ACC112 (cell line): Measurements from ENCODE around the gene SMG9.
"Not testable (repeated sequence)": the region's sequence is repeated elsewhere in the genome, so short reads cannot be mapped to it uniquely, and the experiment has no call there.

ENCODE experiments used
- H2AFZ ChIP-seq: fragments of 200-600 bp; sonication (generic); one replicate; pipeline ENCODE4 v1.6.0; 2017; ENCODE audit warnings: antibody characterized with exemption, low read length; ENCODE audit not compliant: unreplicated experiment
- H3K27ac ChIP-seq: fragments of 200-600 bp; sonication (generic); 2 replicates; pipeline ENCODE4 v1.5.1; 2014; ENCODE audit warnings: low read depth, mild to moderate bottlenecking, antibody characterized with exemption, low read length, moderate library complexity
- H3K27me3 ChIP-seq: fragments of 200-600 bp; sonication (generic); 2 replicates; pipeline ENCODE4 v1.6.1; 2014; ENCODE audit warnings: mild to moderate bottlenecking, antibody characterized with exemption, low read length, moderate library complexity, mixed read lengths; ENCODE audit not compliant: insufficient read depth
- H3K36me3 ChIP-seq: fragments of 200-600 bp; sonication (generic); 2 replicates; pipeline ENCODE4 v1.6.1; 2016; ENCODE audit warnings: mild to moderate bottlenecking, antibody characterized with exemption, low read length, moderate library complexity, mixed read lengths; ENCODE audit not compliant: insufficient read depth
- H3K4me1 ChIP-seq: fragments of 200-600 bp; sonication (generic); one replicate; pipeline ENCODE4 v1.6.1; 2016; ENCODE audit warnings: low read length, mixed read lengths; ENCODE audit not compliant: insufficient read depth, unreplicated experiment, control insufficient read depth
- H3K4me3 ChIP-seq: fragments of 200-600 bp; sonication (generic); 2 replicates; pipeline ENCODE4 v1.5.1; 2014; ENCODE audit warnings: mild to moderate bottlenecking, low read depth, low read length
- H3K79me2 ChIP-seq: fragments of 200-600 bp; sonication (generic); one replicate; pipeline ENCODE4 v1.6.0; 2016; ENCODE audit warnings: low read length; ENCODE audit not compliant: control insufficient read depth, unreplicated experiment, insufficient read depth

Gene SMG9

DNA sequence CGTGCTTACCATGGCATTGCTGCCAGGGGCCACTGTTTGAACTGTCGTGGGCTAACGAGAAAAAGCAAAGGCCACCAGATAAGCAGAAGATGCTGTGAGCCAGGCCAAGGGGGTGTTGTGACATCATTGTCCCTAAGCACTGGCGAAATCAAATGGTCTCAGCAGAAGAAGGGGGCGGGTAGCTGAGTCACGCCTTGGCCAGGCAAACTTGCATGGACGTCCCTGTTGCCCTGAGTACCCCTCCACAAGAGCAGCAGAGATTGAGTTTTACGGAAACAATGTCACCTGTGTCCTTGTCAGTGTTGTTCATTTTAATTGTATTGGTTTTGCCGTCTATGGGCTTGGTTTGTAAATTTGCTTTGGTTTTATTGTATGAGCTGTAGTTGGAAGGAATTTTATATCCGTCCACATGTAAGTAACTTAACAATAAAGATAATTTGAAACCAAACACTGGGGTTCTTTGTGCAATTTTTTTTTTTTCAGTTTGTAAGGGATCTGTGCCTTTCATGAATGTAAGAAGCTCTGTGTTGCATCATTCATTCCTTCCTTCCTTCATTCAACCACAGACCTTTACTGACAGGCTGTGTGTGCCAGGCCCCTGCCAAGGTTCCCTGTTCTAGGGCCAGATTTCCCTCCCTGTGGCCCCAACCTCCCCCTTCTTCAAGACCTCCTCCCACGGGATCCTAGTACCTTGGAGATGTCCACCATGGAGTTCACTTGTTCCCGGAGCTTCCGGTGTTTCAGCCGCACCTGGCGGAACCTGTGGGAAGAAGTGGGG, 13.7 kb upstream of the SMG9 start:
- Histone ChIP-seq H3K27me3 (no peaks in the 10 kb centered on the region), H3K4me3 (no peak overlapping the region), H2AFZ (no peak overlapping the region), H3K79me2 (no peaks in the 10 kb centered on the region), H3K27ac (no peak overlapping the region), H3K36me3 (no peaks in the 10 kb centered on the region), H3K4me1 (peaks cover 21% of the 10 kb centered on the region)

DNA sequence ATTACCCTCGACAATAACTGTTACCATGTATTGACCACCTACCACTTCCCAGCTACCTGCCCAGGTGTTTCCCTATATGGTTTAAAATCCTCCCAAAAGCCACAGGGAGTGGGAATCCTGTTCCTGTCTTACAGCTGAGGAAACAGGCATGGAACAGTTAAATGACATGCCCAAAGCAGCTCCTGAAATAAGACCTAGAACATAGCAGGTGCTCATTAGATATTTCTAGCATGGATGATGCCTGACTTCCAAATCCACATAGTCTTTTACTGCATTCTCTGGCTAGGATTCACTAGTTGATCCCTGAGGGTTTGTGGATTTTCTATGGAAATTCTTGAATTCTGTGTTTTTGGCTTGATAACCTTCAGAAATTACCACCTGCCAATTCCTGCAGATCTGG, 13.1 kb upstream of the SMG9 start:
- Histone ChIP-seq H3K4me1 (peaks cover 24% of the 10 kb centered on the region), H3K36me3 (no peaks in the 10 kb centered on the region), H3K4me3 (no peak overlapping the region), H3K27me3 (no peaks in the 10 kb centered on the region), H3K79me2 (no peaks in the 10 kb centered on the region), H2AFZ (no peak overlapping the region), H3K27ac (no peak overlapping the region)

DNA sequence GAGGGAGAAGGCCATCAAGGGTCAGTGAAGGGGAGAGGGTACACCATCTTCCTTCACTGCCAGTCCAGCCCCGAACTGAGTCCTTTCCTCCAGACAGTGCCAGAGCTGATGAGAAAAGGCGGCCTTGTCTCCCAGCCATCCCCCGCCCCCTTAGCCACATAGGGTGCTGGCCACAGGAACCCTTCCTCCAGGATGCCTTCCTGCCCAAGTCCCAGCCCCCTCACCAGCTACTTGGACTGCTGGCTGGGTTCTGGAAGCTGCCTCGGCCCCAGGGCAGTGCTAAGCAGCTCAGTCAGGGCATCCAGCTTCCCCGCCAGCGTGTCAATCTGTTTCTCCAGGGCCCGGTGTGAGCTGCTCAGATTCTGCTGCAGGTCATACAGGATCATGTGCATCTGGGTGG, 12.6 kb upstream of the SMG9 start:
- Histone ChIP-seq H3K79me2 (no peaks in the 10 kb centered on the region), H3K27me3 (no peaks in the 10 kb centered on the region), H2AFZ (no peak overlapping the region), H3K27ac (no peak overlapping the region), H3K4me3 (no peak overlapping the region), H3K4me1 (peaks cover 24% of the 10 kb centered on the region), H3K36me3 (no peaks in the 10 kb centered on the region)

DNA sequence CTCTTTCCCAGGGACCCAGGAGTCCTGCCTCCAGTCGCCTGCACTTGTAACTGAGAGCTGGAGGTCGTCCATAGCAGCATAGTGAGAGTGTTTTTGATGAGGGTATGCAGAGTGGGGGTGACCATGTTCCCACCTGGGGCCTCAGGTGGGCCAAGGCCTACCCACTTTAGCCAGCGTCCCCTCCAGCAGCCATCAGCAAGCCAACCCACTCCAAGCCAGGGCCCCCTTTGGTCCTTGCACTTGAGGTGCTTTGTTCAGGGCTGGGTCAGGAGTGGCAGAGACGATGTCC, 11.9 kb upstream of the SMG9 start:
- H3K4me1 ChIP-seq, result peaks cover 24% of the 10 kb centered on the region
- no peak overlapping the region for H2AFZ ChIP-seq
- no peaks in the 10 kb centered on the region for H3K36me3 ChIP-seq
- no peaks in the 10 kb centered on the region for H3K79me2 ChIP-seq
- H3K4me3 ChIP-seq, result no peak overlapping the region
- H3K27ac ChIP-seq, result no peak overlapping the region
- no peaks in the 10 kb centered on the region for H3K27me3 ChIP-seq

- H2AFZ ChIP-seq, result no peak overlapping the region
- H3K27me3 ChIP-seq, result no peaks in the 10 kb centered on the region
- H3K4me3 ChIP-seq, result no peak overlapping the region
- H3K79me2 ChIP-seq, result no peaks in the 10 kb centered on the region
- peak overlapping the region; percentile 93 for H3K27ac ChIP-seq
- H3K36me3 ChIP-seq, result no peaks in the 10 kb centered on the region
- peaks cover 29% of the 10 kb centered on the region for H3K4me1 ChIP-seq
Observed at GRCh38 chr19:43765109-43765876, 10.5 kb upstream of the SMG9 start.

DNA sequence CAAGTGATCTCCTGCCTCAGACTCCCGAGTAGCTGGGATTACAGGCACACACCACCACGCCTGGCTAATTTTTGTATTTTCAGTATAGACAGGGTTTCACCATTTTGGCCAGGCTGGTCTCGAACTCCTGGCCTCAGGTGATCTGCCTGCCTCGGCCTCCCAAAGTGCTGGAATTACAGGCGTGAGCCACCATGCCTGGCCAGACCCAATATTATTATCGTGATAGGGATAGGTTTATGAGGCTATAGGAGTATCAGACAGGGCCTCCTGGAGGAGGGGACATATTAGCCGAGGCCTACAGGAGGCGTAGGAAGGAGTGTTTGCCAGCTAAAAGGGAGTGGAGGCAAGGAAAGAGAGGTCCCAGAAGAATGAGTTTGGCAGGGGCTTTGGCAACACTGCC, 9.9 kb upstream of the SMG9 start:
- Histone ChIP-seq H3K4me1 (peaks cover 29% of the 10 kb centered on the region), H3K27ac (peak overlapping the region; percentile 93)
- H2AFZ ChIP-seq, H3K79me2 ChIP-seq, H3K36me3 ChIP-seq, H3K27me3 ChIP-seq, H3K4me3 ChIP-seq: not testable (repeated sequence)

DNA sequence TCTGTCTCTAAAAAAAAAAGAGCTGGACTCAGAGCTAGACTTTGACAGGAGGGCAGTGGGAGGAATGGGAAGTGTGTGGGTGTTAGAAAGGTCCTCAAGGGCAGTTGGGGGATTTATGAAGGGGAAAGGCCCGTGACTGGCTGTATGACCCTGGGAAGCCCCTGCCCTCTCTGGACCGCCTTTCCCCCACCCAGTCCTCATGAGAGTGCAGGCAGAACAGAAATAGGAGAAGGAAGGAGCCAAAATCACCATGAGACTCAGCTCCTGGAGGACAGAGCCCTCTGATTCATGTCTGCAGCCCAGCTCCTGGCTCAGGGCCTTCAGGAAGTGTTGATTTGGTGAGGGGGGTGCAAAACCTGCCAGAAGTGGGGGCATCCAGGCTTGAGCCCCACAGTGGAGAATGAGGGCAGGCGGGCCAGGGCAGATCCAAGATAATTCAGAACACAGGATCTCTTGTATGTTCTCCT, 8.7 kb upstream of the SMG9 start:
- Histone ChIP-seq H3K4me1 (peaks cover 36% of the 10 kb centered on the region), H3K79me2 (no peaks in the 10 kb centered on the region), H3K36me3 (no peaks in the 10 kb centered on the region), H3K27me3 (no peaks in the 10 kb centered on the region), H2AFZ (no peak overlapping the region), H3K4me3 (no peak overlapping the region), H3K27ac (peak overlapping the region; percentile 69)

- H3K36me3 ChIP-seq, result no peaks in the 10 kb centered on the region
- peaks cover 41% of the 10 kb centered on the region for H3K4me1 ChIP-seq
- H3K27ac ChIP-seq, result peak overlapping the region; percentile 69
- no peak overlapping the region for H3K4me3 ChIP-seq
- no peaks in the 10 kb centered on the region for H3K79me2 ChIP-seq
- H2AFZ ChIP-seq, result no peak overlapping the region
- H3K27me3 ChIP-seq, result no peaks in the 10 kb centered on the region
Observed at GRCh38 chr19:43762814-43763213, 8.1 kb upstream of the SMG9 start.

DNA sequence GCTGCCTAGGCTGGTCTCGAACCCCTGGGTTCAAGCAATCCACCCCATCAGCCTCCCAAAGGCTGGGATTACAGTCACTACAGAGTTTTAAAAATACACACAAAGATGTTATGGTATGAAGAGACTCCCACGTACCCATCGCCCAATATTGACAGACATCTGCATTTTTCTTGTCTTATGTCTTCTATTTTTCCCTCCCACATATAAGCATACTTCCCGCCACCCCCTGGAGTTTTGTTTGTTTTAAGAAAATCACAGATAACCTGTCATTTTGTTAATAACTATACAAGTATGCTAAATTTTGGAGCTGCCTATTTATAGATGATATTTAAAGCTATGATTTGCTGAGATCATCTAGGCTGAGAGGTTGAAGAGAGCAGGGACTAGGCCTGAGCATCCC, 6.2 kb upstream of the SMG9 start:
- Histone ChIP-seq H3K4me3 (no peak overlapping the region), H3K79me2 (no peaks in the 10 kb centered on the region), H2AFZ (no peak overlapping the region), H3K4me1 (peaks cover 55% of the 10 kb centered on the region), H3K27ac (no peak overlapping the region), H3K36me3 (no peaks in the 10 kb centered on the region), H3K27me3 (no peaks in the 10 kb centered on the region)

- no peaks in the 10 kb centered on the region for H3K36me3 ChIP-seq
- H3K79me2 ChIP-seq, result no peaks in the 10 kb centered on the region
- H3K27ac ChIP-seq, result peak overlapping the region; percentile 65
- H3K27me3 ChIP-seq, result no peaks in the 10 kb centered on the region
- H2AFZ ChIP-seq, result no peak overlapping the region
- no peak overlapping the region for H3K4me3 ChIP-seq
- peaks cover 43% of the 10 kb centered on the region for H3K4me1 ChIP-seq
Observed at GRCh38 chr19:43759515-43759914, 4.8 kb upstream of the SMG9 start.

- H3K4me3 ChIP-seq, result peak overlapping the region; percentile 91
- peaks cover 21% of the 10 kb centered on the region for H3K79me2 ChIP-seq
- H2AFZ ChIP-seq, result peak overlapping the region; percentile 38
- H3K36me3 ChIP-seq, result no peaks in the 10 kb centered on the region
- no peaks in the 10 kb centered on the region for H3K27me3 ChIP-seq
- peak overlapping the region; percentile 100 for H3K27ac ChIP-seq
- H3K4me1 ChIP-seq, result peaks cover 46% of the 10 kb centered on the region
Observed at GRCh38 chr19:43755256-43755801, 567 bp upstream of the SMG9 start.
